Thoracic aorta (tissue), 2 donors: ENCODE data around the gene PABPC1L2A. TPM values are rescaled to one million over a fixed set of nuclear protein-coding genes. Genes with fewer than 3 reads are reported as not detected.
"Not testable (repeated sequence)": the region's sequence is repeated elsewhere in the genome, so short reads cannot be mapped to it uniquely, and the experiment has no call there.

ENCODE experiments used
- ATAC-seq: fragments of 150-250 bp; one replicate; pipeline ENCODE4 v1.8.0; 2017; ENCODE audit warnings: low read depth; ENCODE audit not compliant: insufficient number of reproducible peaks, low FRiP score
- DNase-seq: peaks from one replicate; pipeline ENCODE4 v3.0.0-alpha.2; 2020; ENCODE audit warnings: low spot score
- H3K27ac ChIP-seq, 2 donors: fragments of 200-600 bp; sonication (generic); 1 replicate in 1 of 2; 2 replicates in 1 of 2; pipeline ENCODE4 v1.5.1; 2016; ENCODE audit warnings: mild to moderate bottlenecking in 2 of 2, moderate library complexity in 2 of 2
- H3K27me3 ChIP-seq: fragments of 200-600 bp; sonication (generic); replicated peaks from 2 replicates; pipeline ENCODE4 v1.6.0; 2016; ENCODE audit warnings: mild to moderate bottlenecking; ENCODE audit not compliant: insufficient read depth
- H3K36me3 ChIP-seq: fragments of 200-600 bp; sonication (generic); one replicate; pipeline ENCODE4 v1.5.1; 2016
- H3K4me1 ChIP-seq, 2 donors: fragments of 200-600 bp; sonication (generic); 1 replicate in 1 of 2; 2 replicates in 1 of 2; pipeline versions ENCODE4 v1.5.1 to v1.6.0; 2016; ENCODE audit warnings: low read depth in 2 of 2, mild to moderate bottlenecking in 1 of 2; ENCODE audit not compliant: control insufficient read depth in 1 of 2
- H3K4me3 ChIP-seq: fragments of 200-600 bp; sonication (generic); 2 replicates; pipeline ENCODE4 v1.5.1; 2016; ENCODE audit warnings: mild to moderate bottlenecking
- H3K9me3 ChIP-seq: fragments of 200-600 bp; sonication (generic); 2 replicates; pipeline ENCODE4 v1.5.1; 2016
- total RNA-seq, 2 donors: library from RNA; depleted of rRNA; stranded (reverse); fragments of >200 nt; gene quantifications; one replicate each; pipeline versions ENCODE4 v1.1.0 to v1.2.3, GENCODE V29; 2016
- TF ChIP-seq, protein P1 (sequence below): fragments of 200-600 bp; sonication (generic); IDR thresholded peaks from one replicate; pipeline ENCODE4 v1.5.1; 2019; ENCODE audit warnings: antibody characterized with exemption

The PABPC1L2A gene
- total RNA-seq = not detected

- H3K9me3 ChIP-seq, H3K27ac ChIP-seq, H3K4me3 ChIP-seq, H3K27me3 ChIP-seq, DNase-seq, H3K4me1 ChIP-seq, H3K36me3 ChIP-seq, ATAC-seq: not testable (repeated sequence)
Observed at GRCh38 chrX:73079024-73079562, at the start of gene PABPC1L2A. Gene PABPC1L2A, minus strand, starts transcription at chrX:73079512. Its CDS starts 126 bp downstream, at chrX:73079386.

DNA sequence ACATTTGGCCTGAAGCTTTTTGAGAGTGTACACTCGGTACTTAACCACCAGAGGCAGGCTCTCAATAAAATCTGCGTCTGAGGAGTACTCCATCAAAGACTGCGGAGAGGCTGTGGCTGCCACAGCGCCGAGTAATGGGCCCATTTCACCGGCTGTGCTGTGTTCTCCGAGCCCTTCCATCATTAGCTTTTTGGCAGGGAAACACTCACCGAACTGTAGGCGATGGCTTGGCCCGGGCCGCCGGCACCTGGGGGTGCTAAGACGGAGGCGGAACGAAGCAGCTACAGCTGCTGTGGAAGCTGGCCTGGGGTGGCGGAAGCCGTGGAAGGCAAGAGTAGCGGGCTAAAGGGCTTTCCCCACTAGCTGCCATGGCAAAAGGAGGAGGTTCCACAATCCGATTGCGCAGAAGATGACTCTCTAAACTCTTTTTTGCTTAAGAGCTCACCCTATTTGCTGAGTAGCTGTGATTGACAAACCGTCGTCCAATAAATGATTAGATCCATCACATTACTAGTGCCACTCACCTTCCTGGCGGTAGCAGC is 48.5 kb upstream of the PABPC1L2A start:
- ATAC-seq = no peak
- no peak for DNase-seq
- Histone ChIP-seq H3K36me3 (no peaks in the 10 kb centered on the region), H3K9me3 (no peaks in the 10 kb centered on the region), H3K27ac (no peak overlapping the region), H3K4me3 (no peak overlapping the region), H3K4me1 (no peaks in the 10 kb centered on the region), H3K27me3 (no peaks in the 10 kb centered on the region)
- TF ChIP-seq, protein P1, sequence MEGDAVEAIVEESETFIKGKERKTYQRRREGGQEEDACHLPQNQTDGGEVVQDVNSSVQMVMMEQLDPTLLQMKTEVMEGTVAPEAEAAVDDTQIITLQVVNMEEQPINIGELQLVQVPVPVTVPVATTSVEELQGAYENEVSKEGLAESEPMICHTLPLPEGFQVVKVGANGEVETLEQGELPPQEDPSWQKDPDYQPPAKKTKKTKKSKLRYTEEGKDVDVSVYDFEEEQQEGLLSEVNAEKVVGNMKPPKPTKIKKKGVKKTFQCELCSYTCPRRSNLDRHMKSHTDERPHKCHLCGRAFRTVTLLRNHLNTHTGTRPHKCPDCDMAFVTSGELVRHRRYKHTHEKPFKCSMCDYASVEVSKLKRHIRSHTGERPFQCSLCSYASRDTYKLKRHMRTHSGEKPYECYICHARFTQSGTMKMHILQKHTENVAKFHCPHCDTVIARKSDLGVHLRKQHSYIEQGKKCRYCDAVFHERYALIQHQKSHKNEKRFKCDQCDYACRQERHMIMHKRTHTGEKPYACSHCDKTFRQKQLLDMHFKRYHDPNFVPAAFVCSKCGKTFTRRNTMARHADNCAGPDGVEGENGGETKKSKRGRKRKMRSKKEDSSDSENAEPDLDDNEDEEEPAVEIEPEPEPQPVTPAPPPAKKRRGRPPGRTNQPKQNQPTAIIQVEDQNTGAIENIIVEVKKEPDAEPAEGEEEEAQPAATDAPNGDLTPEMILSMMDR = no peak

DNA sequence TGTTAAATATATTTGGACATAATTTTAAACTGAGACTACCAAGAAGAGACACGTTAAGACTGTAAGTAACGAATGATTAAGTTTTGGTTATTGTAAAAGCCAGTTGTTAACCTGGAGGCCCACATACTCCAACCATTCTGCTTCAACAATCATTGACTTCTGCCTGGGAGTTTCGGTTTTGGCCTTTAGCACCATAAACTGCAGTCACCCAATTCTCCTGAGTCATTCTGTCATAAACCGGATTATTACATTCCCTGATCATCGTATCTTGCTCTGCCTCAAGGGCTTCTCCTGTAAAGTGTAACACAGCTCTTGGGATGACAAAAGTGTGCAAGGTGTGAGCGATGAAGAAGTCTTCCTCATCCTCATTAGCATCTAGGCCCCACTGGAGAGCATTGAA is 46.9 kb upstream of the PABPC1L2A start:
- Histone ChIP-seq H3K36me3 (no peaks in the 10 kb centered on the region), H3K4me3 (no peak overlapping the region), H3K9me3 (no peaks in the 10 kb centered on the region), H3K27me3 (no peaks in the 10 kb centered on the region), H3K27ac (no peak overlapping the region), H3K4me1 (no peaks in the 10 kb centered on the region)
- TF ChIP-seq, protein P1 = no peak
- no peak for DNase-seq
- no peak for ATAC-seq

- H3K27me3 ChIP-seq, H3K4me1 ChIP-seq, ATAC-seq, H3K27ac ChIP-seq, H3K4me3 ChIP-seq, H3K9me3 ChIP-seq, H3K36me3 ChIP-seq, DNase-seq: not testable (repeated sequence)
Observed at GRCh38 chrX:73099505-73099904, 20.2 kb upstream of the PABPC1L2A start.

- not testable (repeated sequence) for DNase-seq, H3K27ac ChIP-seq, ATAC-seq
Observed at GRCh38 chrX:73086766-73087165, 7.5 kb upstream of the PABPC1L2A start.

DNA sequence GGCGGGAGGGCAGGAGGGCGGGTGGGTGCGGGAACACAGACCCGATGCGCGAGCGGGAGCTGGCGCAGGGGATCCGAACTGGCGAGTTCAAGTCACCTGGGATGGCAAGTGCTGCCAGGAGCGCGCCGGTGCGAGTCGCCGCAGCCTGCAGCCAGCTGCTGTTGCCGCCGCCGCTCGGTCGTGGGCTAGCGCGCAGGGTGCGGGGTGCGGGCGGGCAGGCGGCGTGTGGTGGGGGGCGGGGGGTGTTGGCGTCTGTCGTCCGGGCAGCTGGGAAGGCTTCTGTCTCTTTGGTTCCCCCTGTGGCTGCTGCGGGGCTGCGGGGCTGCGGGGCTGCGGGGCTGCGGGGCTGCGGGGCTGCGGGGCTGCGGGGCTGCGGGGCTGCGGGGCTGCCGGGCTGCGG is 572 bp upstream of the PABPC1L2A start:
- H3K36me3 ChIP-seq, H3K27ac ChIP-seq, DNase-seq, H3K9me3 ChIP-seq, H3K4me1 ChIP-seq, ATAC-seq, H3K4me3 ChIP-seq, H3K27me3 ChIP-seq: not testable (repeated sequence)

More at GRCh38 chrX:73086766-73087165, 7.5 kb upstream of the PABPC1L2A start:
- not testable (repeated sequence) for H3K4me1 ChIP-seq, H3K27me3 ChIP-seq, H3K36me3 ChIP-seq, H3K9me3 ChIP-seq, H3K4me3 ChIP-seq

GRCh38 chrX:73078597-73078996 is 715 bp downstream of the PABPC1L2A start:
- not testable (repeated sequence) for H3K27me3 ChIP-seq, H3K36me3 ChIP-seq, H3K4me1 ChIP-seq, DNase-seq, H3K4me3 ChIP-seq, H3K9me3 ChIP-seq, H3K27ac ChIP-seq, ATAC-seq

DNA sequence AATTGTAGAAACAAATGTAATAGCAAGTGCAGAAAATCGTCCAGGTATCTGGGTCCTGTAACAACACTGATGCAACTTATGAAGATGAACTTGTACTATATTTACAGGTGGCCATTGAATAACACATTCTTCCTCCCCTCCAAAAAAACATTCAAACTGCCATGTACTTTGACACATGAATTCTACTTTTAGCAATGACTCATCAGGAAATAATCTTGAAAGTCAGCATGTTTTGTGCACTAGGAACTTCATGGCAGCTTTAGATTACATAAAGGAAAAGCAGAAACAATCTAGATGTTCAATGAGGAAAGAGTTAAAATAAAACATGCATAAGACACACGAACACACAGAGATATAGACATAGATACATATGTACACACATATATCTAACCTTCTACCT is 2.5 kb downstream of the PABPC1L2A start:
- H3K4me3 ChIP-seq = no peak overlapping the region
- no peak for DNase-seq
- no peaks in the 10 kb centered on the region for H3K9me3 ChIP-seq
- ATAC-seq = no peak
- no peaks in the 10 kb centered on the region for H3K4me1 ChIP-seq
- H3K36me3 ChIP-seq = no peaks in the 10 kb centered on the region
- H3K27ac ChIP-seq = no peak overlapping the region
- no peaks in the 10 kb centered on the region for H3K27me3 ChIP-seq
- TF ChIP-seq, protein P1 = no peak
